Adrenal gland (tissue), 12 donors: ENCODE results near the gene CATSPER3. TPM values are rescaled to one million over a fixed set of nuclear protein-coding genes. Genes with fewer than 3 reads are reported as not detected.
A peak's percentile ranks its signal among the peaks of the same experiment; 100 is the strongest.

Experiments
- DNase-seq, 7 donors: peaks; one replicate each; pipeline ENCODE4 v3.0.0-alpha.2; 2019 to 2020
- H3K27ac ChIP-seq, 5 donors: fragments of 200-600 bp; sonication (generic) in 4 of 5; 1 replicate in 3 of 5; 2 replicates in 2 of 5; pipeline versions ENCODE4 v1.5.1 to v1.8.0; 2016 to 2020; ENCODE audit warnings: mild to moderate bottlenecking in 1 of 5
- H3K27me3 ChIP-seq: fragments of 200-600 bp; 2 replicates; pipeline ENCODE4 v1.8.0; 2021
- H3K36me3 ChIP-seq, 2 donors: fragments of 200-600 bp; replicated peaks in 1 of 2; 1 replicate in 1 of 2; 2 replicates in 1 of 2; pipeline versions ENCODE4 v1.5.1 to v1.8.0; 2018 to 2022
- H3K4me1 ChIP-seq, 2 donors: fragments of 200-600 bp; replicated peaks in 1 of 2; 1 replicate in 1 of 2; 2 replicates in 1 of 2; pipeline versions ENCODE4 v1.5.1 to v1.8.0; 2018 to 2021
- H3K4me3 ChIP-seq, 4 donors: fragments of 200-600 bp; sonication (generic) in 3 of 4; one replicate each; pipeline ENCODE4 v1.5.1; 2016 to 2018
- H3K9me3 ChIP-seq, 3 donors: fragments of 200-600 bp; sonication (generic) in 1 of 3; replicated peaks in 1 of 3; 1 replicate in 2 of 3; 2 replicates in 1 of 3; pipeline versions ENCODE4 v1.5.1 to v1.8.0; 2016 to 2021
- POLR2A ChIP-seq, 2 donors: fragments of 450-650 bp; IDR thresholded peaks; one replicate each; pipeline ENCODE4 v1.6.1; 2017; ENCODE audit warnings: antibody characterized with exemption in 2 of 2, mild to moderate bottlenecking in 2 of 2, moderate library complexity in 1 of 2
- WGBS, 4 donors: extraction: QIAGEN DNeasy Blood & Tissue Kit in 2 of 4; methylation state at CpG; one replicate each; pipeline versions ENCODE4 v1.1.5 to v1.1.7; 2013 to 2017; 5-methylcytosine and 5-hydroxymethylcytosine counted together
- intact Hi-C, 2 donors: fragments of 100-400 bp; cut with DNase I; formaldehyde crosslinking; loops; one replicate each; pipeline versions ENCODE4 v1.14.1 to v1.15.0; 2022 to 2023
- polyA plus RNA-seq, 3 donors: library from polyadenylated mRNA; stranded (reverse); fragments of 200-250 nt in 2 of 3; fragments of 350-450 nt in 1 of 3; fragmentation: Illumina TruSeq in 1 of 3; extraction: RNeasy Lipid Tissue Mini Kit (QIAGEN cat#74804) in 1 of 3; gene quantifications; one replicate each; pipeline ENCODE4 v1.2.3, GENCODE V29; 2013 to 2014
- total RNA-seq, 9 donors: library from RNA; depleted of rRNA in 4 of 9; stranded (reverse); fragments of >200 nt in 4 of 9; fragments of 120-200 nt in 1 of 9; fragmentation: NEBNext Ultra II Directional in 1 of 9; extraction: Animal tissue kit (Norgen Biotek cat#: 25700) in 1 of 9; gene quantifications; one replicate each; pipeline versions ENCODE4 v1.1.0 to v1.2.4, GENCODE V29; 2013 to 2023
- TF ChIP-seq, protein P1 (sequence below), 6 experiments: fragments of 450-650 bp in 4 of 6; fragments of 200-600 bp in 2 of 6; sonication (generic) in 1 of 6; IDR thresholded peaks; 1 replicate in 5 of 6; 2 replicates in 1 of 6; pipeline versions ENCODE4 v1.5.1 to v1.8.0; 2016 to 2021; ENCODE audit warnings: antibody characterized with exemption in 6 of 6, mild to moderate bottlenecking in 2 of 6, moderate library complexity in 1 of 6
- donor health status: healthy with polysubstance abuse.
- donor health status: Bipolar disorder and iron deficiency.
- donor health status: DM: yes; HTN: yes; CAD: no.
- donor health status: DM: no; HTN: no; CAD: no.
- donor health status: DM: no; HTN: no; CAD: no.
- donor health status: DM: yes; HTN: yes; CAD: no.

Gene CATSPER3
- total and polyA plus RNA-seq, 12 donors: 0.28 to 2.7 (median 0.80) TPM; not detected in 2

DNA sequence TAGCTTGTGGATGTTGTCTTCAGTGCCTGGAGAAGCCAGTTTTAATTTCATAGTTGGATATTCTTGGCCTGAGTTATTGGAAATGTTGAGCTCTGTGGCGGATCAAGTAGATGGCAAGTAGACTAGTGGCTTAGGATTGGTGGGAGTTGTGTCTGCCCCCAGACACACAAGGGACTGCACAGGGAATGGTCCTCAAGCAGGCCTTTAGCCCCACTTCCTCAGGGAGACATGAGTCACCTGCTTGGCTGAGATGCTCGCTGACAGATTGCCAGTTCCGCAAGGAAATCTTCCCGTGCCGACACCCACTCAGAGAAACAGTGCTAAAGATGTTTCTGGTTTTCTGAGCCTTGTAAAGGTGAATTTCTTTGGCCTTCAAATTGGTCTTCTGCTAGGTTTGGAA, 18.8 kb upstream of the CATSPER3 start:
- H3K9me3 ChIP-seq: no peaks in the 10 kb centered on the region
- WGBS, 4 donors: 68 to 72% (median 69%) methylated on average over 5 of the region's 5 CpGs
- TF ChIP-seq, protein P1, sequence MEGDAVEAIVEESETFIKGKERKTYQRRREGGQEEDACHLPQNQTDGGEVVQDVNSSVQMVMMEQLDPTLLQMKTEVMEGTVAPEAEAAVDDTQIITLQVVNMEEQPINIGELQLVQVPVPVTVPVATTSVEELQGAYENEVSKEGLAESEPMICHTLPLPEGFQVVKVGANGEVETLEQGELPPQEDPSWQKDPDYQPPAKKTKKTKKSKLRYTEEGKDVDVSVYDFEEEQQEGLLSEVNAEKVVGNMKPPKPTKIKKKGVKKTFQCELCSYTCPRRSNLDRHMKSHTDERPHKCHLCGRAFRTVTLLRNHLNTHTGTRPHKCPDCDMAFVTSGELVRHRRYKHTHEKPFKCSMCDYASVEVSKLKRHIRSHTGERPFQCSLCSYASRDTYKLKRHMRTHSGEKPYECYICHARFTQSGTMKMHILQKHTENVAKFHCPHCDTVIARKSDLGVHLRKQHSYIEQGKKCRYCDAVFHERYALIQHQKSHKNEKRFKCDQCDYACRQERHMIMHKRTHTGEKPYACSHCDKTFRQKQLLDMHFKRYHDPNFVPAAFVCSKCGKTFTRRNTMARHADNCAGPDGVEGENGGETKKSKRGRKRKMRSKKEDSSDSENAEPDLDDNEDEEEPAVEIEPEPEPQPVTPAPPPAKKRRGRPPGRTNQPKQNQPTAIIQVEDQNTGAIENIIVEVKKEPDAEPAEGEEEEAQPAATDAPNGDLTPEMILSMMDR (IDR thresholded peaks at IDR 0.05): no peak
- no peak for TF ChIP-seq POLR2A (IDR thresholded peaks at IDR 0.05)
- no peak overlapping the region for H3K4me3 ChIP-seq
- H3K27me3 ChIP-seq: no peaks in the 10 kb centered on the region
- H3K36me3 ChIP-seq: no peaks in the 10 kb centered on the region
- peak in 3 of 7 donors; percentile 11 to 26 (median 22) for DNase-seq
- H3K27ac ChIP-seq: no peak overlapping the region
- no peaks in the 10 kb centered on the region for H3K4me1 ChIP-seq
- intact Hi-C loops: no loop called here

DNA sequence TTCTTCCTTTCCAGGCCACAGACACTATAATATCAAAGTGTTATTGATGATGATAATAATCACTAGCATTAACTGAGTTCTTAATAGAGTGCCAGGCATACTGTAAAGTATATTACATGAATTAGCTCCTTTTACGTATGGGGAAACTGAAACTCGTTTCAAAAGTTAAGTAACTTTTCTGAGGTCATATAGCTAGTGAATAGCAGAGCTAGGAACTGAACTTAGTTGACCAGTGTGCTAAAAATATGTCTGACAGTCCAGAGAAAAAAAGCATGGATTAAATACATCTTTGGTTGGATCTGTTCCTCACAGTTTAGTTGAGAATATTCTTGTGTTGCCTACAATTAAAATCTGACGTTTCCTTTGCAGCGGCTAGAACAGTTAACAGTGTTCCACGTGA, 18.4 kb upstream of the CATSPER3 start:
- Histone ChIP-seq H3K27me3 (no peaks in the 10 kb centered on the region), H3K4me3 (no peak overlapping the region), H3K4me1 (no peaks in the 10 kb centered on the region), H3K36me3 (no peaks in the 10 kb centered on the region), H3K9me3 (no peaks in the 10 kb centered on the region), H3K27ac (no peak overlapping the region)
- no peak for DNase-seq
- TF ChIP-seq, protein P1 (IDR thresholded peaks at IDR 0.05): no peak
- no peak for TF ChIP-seq POLR2A (IDR thresholded peaks at IDR 0.05)
- intact Hi-C loops: no loop called here
- 81 to 86% (median 86%) methylated on average over 5 of the region's 5 CpGs for WGBS, 4 donors

DNA sequence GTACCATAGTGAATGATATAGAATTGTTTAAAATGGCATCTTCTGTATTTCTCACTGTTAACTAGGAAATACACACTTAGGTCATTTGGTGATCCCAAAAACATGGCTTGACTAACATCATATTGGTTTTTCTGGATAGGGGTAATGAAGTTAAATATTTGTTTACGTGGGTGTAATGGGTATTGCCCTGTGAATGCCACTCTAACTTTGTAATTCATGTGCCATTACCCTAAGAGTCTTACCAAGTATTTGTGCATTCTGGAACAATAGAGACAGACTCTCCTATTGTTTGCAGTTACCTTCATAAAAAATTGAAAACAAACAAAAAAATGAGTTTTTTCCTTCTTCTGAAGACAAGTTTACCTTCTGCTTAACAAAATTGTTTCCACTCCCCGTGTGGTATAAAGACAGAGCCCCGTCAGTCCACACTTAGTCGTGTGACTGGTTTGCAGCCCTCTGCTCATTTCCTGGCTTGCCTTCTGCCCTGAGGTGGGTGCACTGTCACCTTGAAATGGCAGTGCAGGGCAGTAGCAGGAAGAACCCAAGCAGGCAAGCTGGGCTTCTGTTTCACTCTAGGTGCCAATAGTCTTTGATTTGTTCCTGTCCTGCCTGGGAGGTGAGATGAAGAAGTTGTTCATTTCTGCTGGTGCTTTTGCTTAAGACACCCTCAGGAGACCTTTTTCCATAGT, 9.6 kb upstream of the CATSPER3 start:
- H3K27ac ChIP-seq: no peak overlapping the region
- 86 to 91% (median 91%) methylated on average over 4 of the region's 4 CpGs for WGBS, 4 donors
- no peak overlapping the region for H3K4me3 ChIP-seq
- no peak for TF ChIP-seq POLR2A (IDR thresholded peaks at IDR 0.05)
- TF ChIP-seq, protein P1 (IDR thresholded peaks at IDR 0.05): no peak
- DNase-seq: no peak
- H3K4me1 ChIP-seq: no peaks in the 10 kb centered on the region
- peaks cover 0 to 5% (median 0%) of the 10 kb centered on the region in 3 donors for H3K9me3 ChIP-seq
- H3K36me3 ChIP-seq: no peaks in the 10 kb centered on the region
- intact Hi-C loops: no loop called here
- H3K27me3 ChIP-seq: no peaks in the 10 kb centered on the region

DNA sequence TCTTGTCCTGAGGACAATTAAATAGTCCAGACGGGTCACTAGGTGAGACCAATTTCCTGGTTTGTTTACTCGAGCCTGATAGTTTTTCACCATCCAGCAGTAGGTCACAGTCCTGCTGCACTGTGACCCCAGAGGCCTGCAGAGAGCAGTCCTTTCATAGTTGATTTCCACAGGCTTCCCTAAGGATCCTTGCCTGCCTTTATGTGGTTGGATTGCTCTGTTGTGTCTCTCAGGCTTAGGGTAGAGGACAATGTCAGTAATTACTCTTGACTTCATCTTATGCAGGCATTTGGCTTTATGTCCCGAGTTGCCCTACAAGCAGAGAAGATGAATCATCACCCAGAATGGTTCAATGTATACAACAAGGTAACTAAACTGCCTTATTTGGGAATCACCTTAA, 9.0 kb upstream of the CATSPER3 start:
- Histone ChIP-seq H3K36me3 (no peaks in the 10 kb centered on the region), H3K9me3 (peaks cover 0 to 5% (median 0%) of the 10 kb centered on the region in 3 donors), H3K27ac (no peak overlapping the region), H3K4me1 (no peaks in the 10 kb centered on the region), H3K27me3 (no peaks in the 10 kb centered on the region), H3K4me3 (no peak overlapping the region)
- WGBS, 4 donors: 63 to 81% (median 74%) methylated on average over 2 to 3 of the region's 3 CpGs
- no peak for TF ChIP-seq POLR2A (IDR thresholded peaks at IDR 0.05)
- TF ChIP-seq, protein P1 (IDR thresholded peaks at IDR 0.05): no peak
- intact Hi-C loops: no loop called here
- DNase-seq: no peak
